ENCODE data around the gene CDC42. TPM values are rescaled to one million over a fixed set of nuclear protein-coding genes. Genes with fewer than 3 reads are reported as not detected.
A peak's percentile ranks its signal among the peaks of the same experiment; 100 is the strongest.

The CDC42 gene
- total and polyA plus RNA-seq, 5 donors = 92.1 to 178 (median 131) TPM

- DNase-seq = no peak
- Histone ChIP-seq H3K4me1 (ENCODE audit: control insufficient read depth, insufficient read depth, low read length) (no peaks in the 10 kb centered on the region), H3K27me3 (ENCODE audit: control insufficient read depth, insufficient read depth) (no peaks in the 10 kb centered on the region), H3K27ac (ENCODE audit: low read length) (no peak overlapping the region), H3K4me3 (ENCODE audit: low read length) (no peak overlapping the region), H3K9me3 (ENCODE audit: control insufficient read depth, low read length) (no peaks in the 10 kb centered on the region)
- ATAC-seq = no peak
- WGBS = 88% methylated on average over 4 of the region's 4 CpGs
- intact Hi-C loops (cut with DNase I) = no loop called here
These were observed 78.6 kb downstream of the CDC42 start for GRCh38 chr1:22131062-22131461.

GRCh38 chr1:22131875-22132486 is 79.5 kb downstream of the CDC42 start:
- H3K4me3 ChIP-seq (ENCODE audit: low read length) = no peak overlapping the region
- peak in 1 of 2 donors; percentile 34 for ATAC-seq
- WGBS = 25% methylated on average over 10 of the region's 10 CpGs
- intact Hi-C loops (cut with DNase I) = no loop called here
- no peaks in the 10 kb centered on the region for H3K27me3 ChIP-seq (ENCODE audit: control insufficient read depth, insufficient read depth)
- no peaks in the 10 kb centered on the region for H3K4me1 ChIP-seq (ENCODE audit: control insufficient read depth, insufficient read depth, low read length)
- no peak overlapping the region for H3K27ac ChIP-seq (ENCODE audit: low read length)
- H3K9me3 ChIP-seq (ENCODE audit: control insufficient read depth, low read length) = no peaks in the 10 kb centered on the region
- peak in 1 of 3 donors; percentile 55 for DNase-seq

GRCh38 chr1:22132517-22133235 is 80.2 kb downstream of the CDC42 start:
- H3K27ac ChIP-seq (ENCODE audit: low read length) = no peak overlapping the region
- peak in 1 of 2 donors; percentile 12 for ATAC-seq
- intact Hi-C loops (cut with DNase I) = no loop called here
- peak; percentile 9 to 58 (median 41) for DNase-seq
- no peaks in the 10 kb centered on the region for H3K4me1 ChIP-seq (ENCODE audit: control insufficient read depth, insufficient read depth, low read length)
- H3K4me3 ChIP-seq (ENCODE audit: low read length) = no peak overlapping the region
- H3K9me3 ChIP-seq (ENCODE audit: control insufficient read depth, low read length) = no peaks in the 10 kb centered on the region
- 66% methylated on average over 15 of the region's 15 CpGs for WGBS
- no peaks in the 10 kb centered on the region for H3K27me3 ChIP-seq (ENCODE audit: control insufficient read depth, insufficient read depth)

GRCh38 chr1:22133247-22133930 is 80.9 kb downstream of the CDC42 start:
- ATAC-seq (no peak), DNase-seq (peak in 1 of 3 donors; percentile 16)
- intact Hi-C loops (cut with DNase I) = no loop called here
- no peaks in the 10 kb centered on the region for H3K4me1 ChIP-seq (ENCODE audit: control insufficient read depth, insufficient read depth, low read length)
- no peak overlapping the region for H3K27ac ChIP-seq (ENCODE audit: low read length)
- H3K4me3 ChIP-seq (ENCODE audit: low read length) = no peak overlapping the region
- no peaks in the 10 kb centered on the region for H3K27me3 ChIP-seq (ENCODE audit: control insufficient read depth, insufficient read depth)
- WGBS = 64% methylated on average over 16 of the region's 16 CpGs
- no peaks in the 10 kb centered on the region for H3K9me3 ChIP-seq (ENCODE audit: control insufficient read depth, low read length)

- 26% methylated on average over 15 of the region's 15 CpGs for WGBS
- Histone ChIP-seq H3K4me1 (ENCODE audit: control insufficient read depth, insufficient read depth, low read length) (no peaks in the 10 kb centered on the region), H3K4me3 (ENCODE audit: low read length) (no peak overlapping the region), H3K27me3 (ENCODE audit: control insufficient read depth, insufficient read depth) (no peaks in the 10 kb centered on the region), H3K27ac (ENCODE audit: low read length) (no peak overlapping the region), H3K9me3 (ENCODE audit: control insufficient read depth, low read length) (no peaks in the 10 kb centered on the region)
- DNase-seq = no peak
- intact Hi-C loops (cut with DNase I) = no loop called here
- ATAC-seq = no peak
These were observed 81.4 kb downstream of the CDC42 start for GRCh38 chr1:22133931-22134324.

GRCh38 chr1:22137004-22137720 is 84.7 kb downstream of the CDC42 start:
- intact Hi-C loops (cut with DNase I) = no loop called here
- H3K27me3 ChIP-seq (ENCODE audit: control insufficient read depth, insufficient read depth) = no peaks in the 10 kb centered on the region
- H3K9me3 ChIP-seq (ENCODE audit: control insufficient read depth, low read length) = no peaks in the 10 kb centered on the region
- no peak overlapping the region for H3K4me3 ChIP-seq (ENCODE audit: low read length)
- H3K4me1 ChIP-seq (ENCODE audit: control insufficient read depth, insufficient read depth, low read length) = no peaks in the 10 kb centered on the region
- DNase-seq = peak in 1 of 3 donors; percentile 26
- ATAC-seq = no peak
- 39% methylated on average over 16 of the region's 16 CpGs for WGBS
- no peak overlapping the region for H3K27ac ChIP-seq (ENCODE audit: low read length)

- Histone ChIP-seq H3K9me3 (ENCODE audit: control insufficient read depth, low read length) (no peaks in the 10 kb centered on the region), H3K4me1 (ENCODE audit: control insufficient read depth, insufficient read depth, low read length) (no peaks in the 10 kb centered on the region), H3K27ac (ENCODE audit: low read length) (no peak overlapping the region), H3K4me3 (ENCODE audit: low read length) (no peak overlapping the region), H3K27me3 (ENCODE audit: control insufficient read depth, insufficient read depth) (no peaks in the 10 kb centered on the region)
- intact Hi-C loops (cut with DNase I) = no loop called here
- 79% methylated on average over 15 of the region's 15 CpGs for WGBS
- DNase-seq (no peak), ATAC-seq (no peak)
These were observed 86.6 kb downstream of the CDC42 start for GRCh38 chr1:22139066-22139594.

GRCh38 chr1:22139817-22140216 is 87.3 kb downstream of the CDC42 start:
- no peaks in the 10 kb centered on the region for H3K27me3 ChIP-seq (ENCODE audit: control insufficient read depth, insufficient read depth)

More at GRCh38 chr1:22139817-22140216, 87.3 kb downstream of the CDC42 start:
- WGBS = 83% methylated on average over 12 of the region's 12 CpGs
- intact Hi-C loops (cut with DNase I) = no loop called here
- ATAC-seq (no peak), DNase-seq (no peak)
- Histone ChIP-seq H3K27ac (ENCODE audit: low read length) (no peak overlapping the region), H3K9me3 (ENCODE audit: control insufficient read depth, low read length) (no peaks in the 10 kb centered on the region), H3K4me3 (ENCODE audit: low read length) (no peak overlapping the region), H3K4me1 (ENCODE audit: control insufficient read depth, insufficient read depth, low read length) (no peaks in the 10 kb centered on the region)

All from right cardiac atrium (tissue), 5 donors.